ENCODE results near the gene ACTL9. TPM values are rescaled to one million over a fixed set of nuclear protein-coding genes. Genes with fewer than 3 reads are reported as not detected.

Gene ACTL9
- total RNA-seq, 1 experiment from 2014 or later = not detected

DNA sequence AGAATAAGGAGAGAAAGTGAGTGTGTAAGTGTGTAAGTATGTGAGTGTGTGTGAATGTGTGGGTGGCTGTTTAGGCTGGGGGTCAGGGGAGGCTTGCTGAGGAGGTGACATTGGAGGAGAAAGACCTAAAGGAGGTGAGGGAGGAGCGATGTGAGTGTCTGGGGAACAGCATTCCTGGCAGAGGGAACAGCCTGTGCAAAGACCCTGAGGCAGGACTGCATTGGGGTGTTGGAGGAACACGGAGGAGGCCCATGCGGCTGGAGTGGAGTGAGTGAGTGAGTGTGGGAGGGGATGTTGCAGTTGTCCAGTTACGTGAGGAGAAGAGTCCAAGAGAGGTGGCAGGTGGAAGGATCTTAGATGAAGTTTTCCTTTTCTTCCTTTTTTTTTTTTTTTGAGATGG lies 36.3 kb downstream of the ACTL9 start:
- no peak for DNase-seq (ENCODE audit: low read depth)
- in situ Hi-C loops (cut with HindIII; ENCODE audit: low pct_unique_long_range_greater_than_20kb, low sequenced_read_pairs) = no loop called here

DNA sequence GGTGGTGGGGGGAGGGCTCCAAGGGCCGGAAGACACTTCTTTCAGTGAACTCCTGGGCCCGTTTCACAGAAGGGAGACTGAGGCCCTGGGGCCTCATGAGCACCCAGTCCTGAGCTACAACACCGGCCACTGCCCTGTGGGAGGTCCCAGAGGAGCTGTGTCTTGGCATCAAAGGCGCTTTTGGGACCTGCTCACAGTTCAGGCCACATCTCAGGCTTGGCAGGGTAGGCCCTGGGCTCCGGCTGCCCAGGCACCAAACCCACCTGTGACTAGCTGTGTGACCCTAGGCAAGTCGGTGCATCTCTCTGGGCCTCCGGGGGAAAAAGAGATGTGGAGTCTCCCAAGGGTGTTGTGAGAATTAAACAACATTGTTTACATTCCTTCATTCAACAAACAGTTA lies 38.7 kb downstream of the ACTL9 start:
- in situ Hi-C loops (cut with HindIII; ENCODE audit: low pct_unique_long_range_greater_than_20kb, low sequenced_read_pairs) = no loop called here
- DNase-seq (ENCODE audit: low read depth) = no peak

DNA sequence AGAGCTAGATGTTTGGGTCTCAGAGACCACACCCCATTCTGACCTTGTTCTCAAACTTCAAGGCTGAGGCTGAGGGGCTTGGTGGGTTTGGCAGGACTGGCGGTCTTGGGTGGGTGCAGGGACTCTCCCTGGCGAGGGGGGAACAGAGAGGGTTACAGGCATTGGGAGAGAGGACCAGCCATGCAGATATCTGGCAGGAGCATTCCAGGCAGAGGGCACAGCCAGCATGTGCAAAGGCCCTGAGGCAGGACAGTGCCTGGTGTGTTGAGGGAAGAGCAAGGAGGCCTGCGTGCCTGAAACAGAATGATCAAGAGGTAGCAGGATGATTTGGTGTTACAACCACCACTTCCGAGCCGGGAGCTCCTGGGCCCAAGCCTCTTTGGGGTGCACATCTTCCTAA lies 40.7 kb downstream of the ACTL9 start:
- no peak for DNase-seq (ENCODE audit: low read depth)
- in situ Hi-C loops (cut with HindIII; ENCODE audit: low pct_unique_long_range_greater_than_20kb, low sequenced_read_pairs) = no loop called here

DNA sequence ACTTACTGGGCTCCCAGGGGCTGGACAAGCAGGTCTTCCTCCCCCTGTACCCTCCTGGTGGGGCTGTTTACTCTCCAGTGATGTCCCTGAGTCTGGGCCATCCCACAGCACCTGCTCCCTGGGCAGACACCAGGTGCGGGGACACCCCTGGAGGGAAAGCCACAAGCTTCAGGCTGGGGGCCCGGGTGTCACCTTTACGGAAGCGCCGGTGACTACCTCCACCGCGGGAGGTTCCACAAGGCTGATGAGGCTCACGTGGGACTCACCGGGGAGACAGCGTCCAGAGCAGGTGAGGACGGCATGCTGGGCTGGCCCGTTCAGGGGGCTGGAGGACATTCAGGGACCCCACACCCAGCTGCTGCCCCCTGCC lies 43.3 kb downstream of the ACTL9 start:
- in situ Hi-C loops (cut with HindIII; ENCODE audit: low pct_unique_long_range_greater_than_20kb, low sequenced_read_pairs) = no loop called here
- no peak for DNase-seq (ENCODE audit: low read depth)

DNA sequence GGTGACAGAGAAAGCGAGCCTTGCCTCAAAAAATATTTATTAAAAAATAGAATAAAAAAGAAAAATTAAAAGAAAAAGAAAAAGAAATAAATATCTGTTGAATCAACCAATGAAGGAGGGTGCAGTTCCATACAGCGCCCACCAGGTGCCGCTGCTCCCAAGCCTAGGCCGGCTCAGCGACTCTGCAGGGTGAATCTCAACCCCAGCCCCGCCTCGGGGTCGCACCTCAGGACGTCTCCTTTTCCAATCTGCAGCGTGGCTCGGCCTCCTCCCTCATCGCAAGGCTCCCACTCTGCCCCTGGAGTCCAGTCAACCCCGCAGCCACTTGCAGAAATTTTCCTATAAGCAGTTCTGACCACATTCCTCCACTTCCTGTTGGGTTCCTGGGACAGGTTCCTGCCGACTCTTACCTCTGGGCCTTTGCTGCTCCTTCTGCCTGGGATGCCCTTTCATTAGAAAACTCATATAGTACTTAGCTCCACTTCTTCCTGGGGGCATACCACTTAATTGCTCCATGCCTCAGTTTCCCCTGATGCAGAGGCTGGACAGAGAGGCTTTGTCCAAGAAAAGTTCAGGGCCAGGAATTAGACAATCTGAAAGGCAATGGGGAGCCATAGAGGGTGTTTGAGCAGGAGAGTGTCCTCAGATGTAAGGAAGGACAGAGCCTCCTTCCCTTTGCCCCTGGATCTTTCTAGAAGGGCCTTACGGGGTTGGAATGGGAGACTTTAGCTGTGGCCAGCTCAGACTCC lies 43.8 kb downstream of the ACTL9 start:
- in situ Hi-C loops (cut with HindIII; ENCODE audit: low pct_unique_long_range_greater_than_20kb, low sequenced_read_pairs) = no loop called here

GRCh38 chr19:8648240-8648639 lies 50.4 kb downstream of the ACTL9 start:
- in situ Hi-C loops (cut with HindIII; ENCODE audit: low pct_unique_long_range_greater_than_20kb, low sequenced_read_pairs) = no loop called here
- no peak for DNase-seq (ENCODE audit: low read depth)

More for the DNA sequence above, 43.8 kb downstream of the ACTL9 start:
- peak; percentile 26 for DNase-seq (ENCODE audit: low read depth)

Other genes with a start within 250 kb of the ACTL9 start
- gene PRAM1, start 196.2 kb downstream of the ACTL9 start, total RNA-seq (2014; rRNA removed; shearing (Covaris generic); ENCODE audit: low replicate concordance) = not detected in 2 replicates
- 0.81 TPM in 1 of 2 replicates, not detected in the other for gene ZNF414, start 184.6 kb downstream of the ACTL9 start, total RNA-seq (2014; rRNA removed; shearing (Covaris generic); ENCODE audit: low replicate concordance)
- 0.03 and 0.52 TPM in 2 replicates for gene MYO1F, start 121.4 kb downstream of the ACTL9 start, total RNA-seq (2014; rRNA removed; shearing (Covaris generic); ENCODE audit: low replicate concordance)
- 1.2 and 4.8 TPM in 2 replicates for gene ADAMTS10, start 88.1 kb downstream of the ACTL9 start, total RNA-seq (2014; rRNA removed; shearing (Covaris generic); ENCODE audit: low replicate concordance)
- gene NFILZ, start 68.2 kb downstream of the ACTL9 start, total RNA-seq (2014; rRNA removed; shearing (Covaris generic); ENCODE audit: low replicate concordance) = not detected in 2 replicates
- not detected in 2 replicates for gene OR2Z1, start 22.8 kb upstream of the ACTL9 start, total RNA-seq (2014; rRNA removed; shearing (Covaris generic); ENCODE audit: low replicate concordance)
- 9.1 and 21.9 TPM in 2 replicates for gene ZNF558, start 133.5 kb upstream of the ACTL9 start, total RNA-seq (2014; rRNA removed; shearing (Covaris generic); ENCODE audit: low replicate concordance)
- gene MBD3L1, start 133.6 kb upstream of the ACTL9 start, total RNA-seq (2014; rRNA removed; shearing (Covaris generic); ENCODE audit: low replicate concordance) = not detected in 2 replicates

Data from Caki2 (cell line).